HepG2 (cell line): ENCODE results near the gene TNFAIP3. TPM values are rescaled to one million over a fixed set of nuclear protein-coding genes. Genes with fewer than 3 reads are reported as not detected.

Experiments used
- ATAC-seq: fragments of 200-7000 bp; cut with Tn5 transposase; 3 replicates; pipeline ENCODE4 v1.9.1; 2020; ENCODE audit warnings: mild to moderate bottlenecking, moderate library complexity
- BruUV-seq: library from RNA; stranded (reverse); fragments of 400-500 nt; replicated peaks from 2 replicates; lab custom pipeline; 2021; lab: Mats Ljungman, UMichigan
- CTCF ChIA-PET: fragments of 300-600 bp; formaldehyde crosslinking; extraction: SDS; loops from one replicate; lab custom pipeline; 2021; ENCODE audit warnings: low total read pairs, inconsistent platforms, low intra/inter-chr PET ratio; lab: Yijun Ruan, JAX
- POLR2A ChIA-PET: fragments of 350-600 bp; sonication (Branson Sonifier 250); formaldehyde crosslinking; loops from one replicate; lab custom pipeline; 2020; ENCODE audit warnings: antibody characterized with exemption, inconsistent platforms; lab: Yijun Ruan, JAX
- DNase-seq: peaks from one replicate; pipeline ENCODE4 v3.0.0-alpha.2; 2015; ENCODE audit warnings: low spot score
- FAIRE-seq: peaks from 3 replicates; lab custom pipeline; 2011; peaks lifted over from hg19 to GRCh38; lab: Jason Lieb, UNC
- H2AFZ ChIP-seq: one replicate; pipeline ENCODE4 v1.6.1; 2011; ENCODE audit warnings: low read length, inconsistent platforms
- H3K27ac ChIP-seq: fragments of 300-600 bp; 3 replicates; pipeline ENCODE4 v1.8.0; 2011; ENCODE audit warnings: mixed run types, mild to moderate bottlenecking, mixed read lengths, low read length, inconsistent platforms; ENCODE audit not compliant: insufficient read depth; ENCODE audit errors: extremely low read length
- H3K27me3 ChIP-seq, 2 experiments: fragments of 200-600 bp in 1 of 2; 2 replicates in 1 of 2; 3 replicates in 1 of 2; pipeline versions ENCODE4 v1.6.0 to v1.8.0; 2011; ENCODE audit warnings: low read length in 2 of 2, mild to moderate bottlenecking in 2 of 2, moderate library complexity in 2 of 2, inconsistent platforms in 1 of 2; ENCODE audit not compliant: insufficient read depth in 2 of 2, control insufficient read depth in 1 of 2
- H3K36me3 ChIP-seq, 2 experiments: fragments of 200-600 bp in 1 of 2; replicated peaks in 1 of 2; 2 replicates in 1 of 2; 3 replicates in 1 of 2; pipeline versions ENCODE4 v1.5.1 to v1.8.0; 2011; ENCODE audit warnings: low read length in 2 of 2, inconsistent platforms in 1 of 2; ENCODE audit not compliant: insufficient read depth in 2 of 2, control insufficient read depth in 1 of 2
- H3K4me1 ChIP-seq: 2 replicates; pipeline ENCODE4 v1.5.1; 2012; ENCODE audit warnings: low read length, inconsistent platforms; ENCODE audit not compliant: insufficient read depth
- H3K4me2 ChIP-seq: 2 replicates; pipeline ENCODE4 v1.6.0; 2011; ENCODE audit warnings: low read depth, low read length, inconsistent platforms
- H3K4me3 ChIP-seq, 3 experiments: fragments of 200-600 bp in 1 of 3; sonication (generic), shearing (Covaris generic) in 1 of 3; replicated peaks in 1 of 3; 2 replicates each; pipeline ENCODE4 v1.5.1; 2011 to 2016; ENCODE audit warnings: low read length in 3 of 3, inconsistent platforms in 2 of 3, low read depth in 2 of 3, mild to moderate bottlenecking in 2 of 3, control low read depth in 1 of 3, mixed read lengths in 1 of 3; ENCODE audit not compliant: insufficient read depth in 1 of 3
- H3K79me2 ChIP-seq: one replicate; pipeline ENCODE4 v1.6.1; 2011; ENCODE audit warnings: low read length, inconsistent platforms; ENCODE audit not compliant: insufficient read depth
- H3K9ac ChIP-seq: 2 replicates; pipeline ENCODE4 v1.6.0; 2011; ENCODE audit warnings: mild to moderate bottlenecking, low read depth, low read length, inconsistent platforms; ENCODE audit not compliant: insufficient read depth
- H3K9me3 ChIP-seq: 2 replicates; pipeline ENCODE4 v1.5.1; 2012; ENCODE audit warnings: mild to moderate bottlenecking, low read length
- H4K20me1 ChIP-seq: 2 replicates; pipeline ENCODE4 v1.6.0; 2011; ENCODE audit warnings: inconsistent platforms, mild to moderate bottlenecking, low read length, moderate library complexity; ENCODE audit not compliant: insufficient read depth
- AGO2 ChIP-seq: fragments of 200-400 bp; formaldehyde crosslinking; optimal IDR thresholded peaks from 2 replicates; pipeline ENCODE3; 2017; ENCODE audit warnings: mild to moderate bottlenecking, low read depth, low read length, moderate library complexity
- HNF4G ChIP-seq, 2 experiments: sonication (generic) in 1 of 2; formaldehyde crosslinking in 1 of 2; IDR thresholded peaks; 2 replicates each; pipeline versions ENCODE4 v1.4.0 to v1.6.1; 2011 to 2020; ENCODE audit warnings: borderline replicate concordance in 2 of 2, low read depth in 2 of 2, mild to moderate bottlenecking in 2 of 2, low read length in 1 of 2, missing genetic modification reagents in 1 of 2, moderate library complexity in 1 of 2
- KDM3A ChIP-seq: IDR thresholded peaks from 2 replicates; pipeline ENCODE4 v1.6.1; 2018; ENCODE audit warnings: low read depth, missing compliant biosample characterization
- NBN ChIP-seq: fragments of 450-650 bp; conservative IDR thresholded peaks from 2 replicates; pipeline ENCODE4 v1.6.1; 2017
- POLR2A ChIP-seq, 2 experiments: IDR thresholded peaks; 2 replicates each; pipeline ENCODE4 v1.6.1; 2011; ENCODE audit warnings: low read depth in 2 of 2, low read length in 2 of 2, mild to moderate bottlenecking in 1 of 2, moderate library complexity in 1 of 2; ENCODE audit not compliant: insufficient read depth in 1 of 2
- RBFOX2 ChIP-seq: fragments of 200-400 bp; formaldehyde crosslinking; IDR thresholded peaks from 2 replicates; pipeline ENCODE4 v1.6.1; 2017; ENCODE audit warnings: low read depth, mild to moderate bottlenecking, low read length
- THAP9 ChIP-seq: sonication (generic); formaldehyde crosslinking; IDR thresholded peaks from 2 replicates; pipeline ENCODE4; 2020; ENCODE audit warnings: missing genetic modification reagents, mild to moderate bottlenecking, borderline replicate concordance
- ZNF768 ChIP-seq: sonication (generic); formaldehyde crosslinking; IDR thresholded peaks from 2 replicates; pipeline ENCODE4 v1.4.0; 2020; ENCODE audit warnings: missing genetic modification reagents
- WGBS: methylation state at CpG from one replicate; pipeline ENCODE4 v1.1.6; 2017; ENCODE audit warnings: low lambda C conversion rate; 5-methylcytosine and 5-hydroxymethylcytosine counted together
- in situ Hi-C: cut with HindIII; loops from 2 replicates; pipeline ENCODE4 v1.10.0; 2017; ENCODE audit warnings: low pct_unique_long_range_greater_than_20kb; ENCODE audit not compliant: extremely low pct_ligation_motif_present
- intact Hi-C: fragments of 100-400 bp; cut with micrococcal nuclease; formaldehyde crosslinking; loops from one replicate; pipeline ENCODE4 v1.10.0; 2022; ENCODE audit not compliant: unreplicated experiment
- polyA plus RNA-seq, 8 experiments: library from polyadenylated mRNA; depleted of rRNA in 3 of 8; stranded (reverse) in 7 of 8; unstranded in 1 of 8; fragments of >200 nt; fragmentation: Illumina TruSeq in 4 of 8; extraction: Trizol in 4 of 8; gene quantifications; 2 replicates each; pipeline versions ENCODE4 v1.2.1 to v1.2.3, GENCODE V29; 2011 to 2016; ENCODE audit warnings: low read depth in 4 of 8, missing spikeins in 1 of 8, mixed read lengths in 1 of 8; ENCODE audit not compliant: insufficient read depth in 1 of 8
- total RNA-seq, 5 experiments: library from RNA; depleted of rRNA; stranded (reverse); fragments of >200 nt; fragmentation: Illumina TruSeq; extraction: Trizol; gene quantifications; 2 replicates each; pipeline ENCODE4 v1.2.3, GENCODE V29; 2016; ENCODE audit warnings: low read depth in 1 of 5

TNFAIP3 gene
- total and polyA plus RNA-seq, 2 of the 13 experiments (the other 11 are each of a cell fraction or from before 2014, with no cell fraction given): 28.2 to 47.1 TPM

- CTCF ChIA-PET: no interaction called here
- ATAC-seq (no peak), DNase-seq (no peak), FAIRE-seq (no peak)
- intact Hi-C loops (no loop called here), in situ Hi-C loops (no loop called here)
- peak; percentile 50; the same call in 1 of the 2 replicates for TF ChIP-seq RBFOX2
- peak; percentile 21 for TF ChIP-seq AGO2
- TF ChIP-seq KDM3A (CRISPR knock-in tag): no peak
- no peak overlapping the region for H3K9ac ChIP-seq
- no peak overlapping the region for H3K4me3 ChIP-seq
- H2AFZ ChIP-seq: no peak overlapping the region
- no peaks in the 10 kb centered on the region for H3K27me3 ChIP-seq
- no peak overlapping the region for H3K27ac ChIP-seq
- H4K20me1 ChIP-seq: peaks cover 49% of the 10 kb centered on the region
- H3K9me3 ChIP-seq: no peaks in the 10 kb centered on the region
- H3K36me3 ChIP-seq: peaks cover 51 to 76% of the 10 kb centered on the region in 2 experiments
- H3K4me1 ChIP-seq: peaks cover 7% of the 10 kb centered on the region
- BruUV-seq: no TSS peak
- POLR2A ChIA-PET: interaction anchor here (1.2 to 1.9 kb wide), 2 partner anchors 10 to 157 kb away, joined by 3 to 4 read pairs; no protein-coding TSS in a partner anchor
- WGBS: 98% methylated on average over 13 of the region's 13 CpGs
- peaks cover 18% of the 10 kb centered on the region for H3K79me2 ChIP-seq
- no peak overlapping the region for H3K4me2 ChIP-seq
Observed at GRCh38 chr6:137879885-137880745, 13.1 kb downstream of the TNFAIP3 start.

- POLR2A ChIA-PET: interaction anchor here (1.2 to 1.9 kb wide), 2 partner anchors 10 to 158 kb away, joined by 3 to 4 read pairs; no protein-coding TSS in a partner anchor
- intact Hi-C loops: no loop called here
- WGBS: 98% methylated on average over 21 of the region's 21 CpGs
- H3K79me2 ChIP-seq: peaks cover 13% of the 10 kb centered on the region
- FAIRE-seq: no peak
- H3K4me3 ChIP-seq: no peak overlapping the region
- in situ Hi-C loops: no loop called here
- H3K36me3 ChIP-seq: peaks cover 44 to 68% of the 10 kb centered on the region in 2 experiments
- H4K20me1 ChIP-seq: peaks cover 49% of the 10 kb centered on the region
- H3K9me3 ChIP-seq: no peaks in the 10 kb centered on the region
- H3K4me1 ChIP-seq: no peaks in the 10 kb centered on the region
- H3K27ac ChIP-seq: no peak overlapping the region
- ATAC-seq: no peak
- no peaks in the 10 kb centered on the region for H3K27me3 ChIP-seq
- H3K9ac ChIP-seq: no peak overlapping the region
- DNase-seq: no peak
- CTCF ChIA-PET: no interaction called here
- no peak overlapping the region for H2AFZ ChIP-seq
- H3K4me2 ChIP-seq: no peak overlapping the region
- BruUV-seq: no TSS peak
- TF ChIP-seq AGO2 (peak; percentile 84), THAP9 (CRISPR knock-in tag) (peak; percentile 40; the same call in 1 of the 2 replicates), NBN (no peak), POLR2A (IDR thresholded peaks at IDR 0.05; ENCODE audit: insufficient read depth in 1 of 2, low read depth in 2 of 2, low read length in 2 of 2) (no peak), HNF4G (IDR thresholded peaks at IDR 0.05; ENCODE audit: borderline replicate concordance, low read depth, low read length) (no peak), HNF4G (CRISPR knock-in tag; IDR thresholded peaks at IDR 0.05; ENCODE audit: borderline replicate concordance, low read depth) (0 out of 2 replicates have a peak, but pooled peaks have one; percentile 31), RBFOX2 (peak; percentile 58; the same call in 1 of the 2 replicates), ZNF768 (CRISPR knock-in tag) (0 out of 2 replicates have a peak, but pooled peaks have one; percentile 14)
Observed at GRCh38 chr6:137880746-137881521, 13.9 kb downstream of the TNFAIP3 start.
